ENCODE results near the gene RERE. TPM values are rescaled to one million over a fixed set of nuclear protein-coding genes. Genes with fewer than 3 reads are reported as not detected.
A peak's percentile ranks its signal among the peaks of the same experiment; 100 is the strongest.

Gene RERE
- total RNA-seq, 1 experiment from 2014 or later: 217 TPM

- Histone ChIP-seq H3K9me3 (ENCODE audit: control insufficient read depth, insufficient read depth, low read depth, low read length) (no peaks in the 10 kb centered on the region), H3K27ac (ENCODE audit: low read length) (no peak overlapping the region), H3K27me3 (ENCODE audit: control insufficient read depth, insufficient read depth, low read length) (no peaks in the 10 kb centered on the region), H3K36me3 (ENCODE audit: control insufficient read depth, insufficient read depth, low read length) (no peaks in the 10 kb centered on the region), H3K4me1 (ENCODE audit: control insufficient read depth, insufficient read depth, low read length) (no peaks in the 10 kb centered on the region; the same call in 1 of the 2 replicates), H3K4me3 (ENCODE audit: low read depth in 2 of 2, low read length in 2 of 2) (no peak overlapping the region)
- ChIA-PET POLR2A (interaction anchor here (0.5 kb wide), 1 partner anchor 23 kb away, joined by 3 read pairs; no protein-coding TSS in a partner anchor), CTCF (interaction anchor here (0.6 kb wide), 1 partner anchor 138 kb away, joined by 3 read pairs; no protein-coding TSS in a partner anchor)
- BruUV-seq (replicated peaks): TSS peak; percentile 2
- in situ Hi-C loops (cut with HindIII; ENCODE audit: low pct_unique_long_range_greater_than_20kb, low sequenced_read_pairs) (no loop called here), intact Hi-C loops (cut with micrococcal nuclease; ENCODE audit: unreplicated experiment) (no loop called here)
- DNase-seq (ENCODE audit: low read depth, low spot score) (no peak), ATAC-seq (no peak)
- TF ChIP-seq SIN3A (IDR thresholded peaks at IDR 0.05; ENCODE audit: borderline replicate concordance, insufficient read depth, low read depth, low read length): no peak
- no peak for TF ChIP-seq POLR2AphosphoS5 (IDR thresholded peaks at IDR 0.05; ENCODE audit: low read depth, low read length)
- TF ChIP-seq CTCF (IDR thresholded peaks at IDR 0.05): no peak
- TF ChIP-seq TCF7L2 (IDR thresholded peaks at IDR 0.05; ENCODE audit: low read depth, low read length): no peak
- TF ChIP-seq, protein P1, sequence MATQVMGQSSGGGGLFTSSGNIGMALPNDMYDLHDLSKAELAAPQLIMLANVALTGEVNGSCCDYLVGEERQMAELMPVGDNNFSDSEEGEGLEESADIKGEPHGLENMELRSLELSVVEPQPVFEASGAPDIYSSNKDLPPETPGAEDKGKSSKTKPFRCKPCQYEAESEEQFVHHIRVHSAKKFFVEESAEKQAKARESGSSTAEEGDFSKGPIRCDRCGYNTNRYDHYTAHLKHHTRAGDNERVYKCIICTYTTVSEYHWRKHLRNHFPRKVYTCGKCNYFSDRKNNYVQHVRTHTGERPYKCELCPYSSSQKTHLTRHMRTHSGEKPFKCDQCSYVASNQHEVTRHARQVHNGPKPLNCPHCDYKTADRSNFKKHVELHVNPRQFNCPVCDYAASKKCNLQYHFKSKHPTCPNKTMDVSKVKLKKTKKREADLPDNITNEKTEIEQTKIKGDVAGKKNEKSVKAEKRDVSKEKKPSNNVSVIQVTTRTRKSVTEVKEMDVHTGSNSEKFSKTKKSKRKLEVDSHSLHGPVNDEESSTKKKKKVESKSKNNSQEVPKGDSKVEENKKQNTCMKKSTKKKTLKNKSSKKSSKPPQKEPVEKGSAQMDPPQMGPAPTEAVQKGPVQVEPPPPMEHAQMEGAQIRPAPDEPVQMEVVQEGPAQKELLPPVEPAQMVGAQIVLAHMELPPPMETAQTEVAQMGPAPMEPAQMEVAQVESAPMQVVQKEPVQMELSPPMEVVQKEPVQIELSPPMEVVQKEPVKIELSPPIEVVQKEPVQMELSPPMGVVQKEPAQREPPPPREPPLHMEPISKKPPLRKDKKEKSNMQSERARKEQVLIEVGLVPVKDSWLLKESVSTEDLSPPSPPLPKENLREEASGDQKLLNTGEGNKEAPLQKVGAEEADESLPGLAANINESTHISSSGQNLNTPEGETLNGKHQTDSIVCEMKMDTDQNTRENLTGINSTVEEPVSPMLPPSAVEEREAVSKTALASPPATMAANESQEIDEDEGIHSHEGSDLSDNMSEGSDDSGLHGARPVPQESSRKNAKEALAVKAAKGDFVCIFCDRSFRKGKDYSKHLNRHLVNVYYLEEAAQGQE (IDR thresholded peaks at IDR 0.05; ENCODE audit: insufficient read depth in 1 of 2, low read depth in 2 of 2, low read length in 1 of 2): no peak
These were observed 238.5 kb downstream of the RERE start for GRCh38 chr1:8578936-8579335.

DNA sequence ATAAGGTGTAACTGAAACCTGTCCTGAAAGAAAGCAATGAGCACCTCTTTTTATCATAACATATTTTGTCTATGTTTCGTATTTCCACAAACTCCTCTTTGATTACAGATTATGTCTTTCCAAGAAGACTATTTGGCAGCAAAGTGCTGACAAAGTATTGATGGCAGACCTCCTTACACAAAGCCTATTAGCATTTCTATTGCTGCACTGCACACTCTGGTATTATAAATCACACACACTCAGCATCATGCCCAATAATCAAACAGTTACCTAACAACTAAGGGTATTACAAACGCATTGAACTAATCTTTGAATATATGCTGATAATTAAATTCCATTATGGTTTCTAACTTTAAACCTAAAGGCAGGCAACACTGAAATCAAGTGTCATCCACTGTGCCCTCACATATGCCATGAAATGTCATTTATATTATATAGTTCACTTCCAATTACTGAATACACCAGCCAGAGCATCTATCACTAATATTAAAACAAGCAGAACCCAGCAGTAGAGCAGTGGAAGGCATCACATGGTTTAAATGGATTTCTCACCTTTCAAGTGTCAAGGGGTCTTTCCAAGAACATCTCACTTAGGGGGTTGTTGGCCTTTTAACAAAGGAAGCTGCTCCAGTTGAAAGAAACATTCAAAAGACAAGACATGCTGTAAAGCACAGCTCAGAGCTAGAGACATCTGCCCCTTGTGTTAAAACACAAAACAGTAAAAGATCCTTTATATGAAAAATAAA is 239.1 kb downstream of the RERE start:
- H3K27me3 ChIP-seq (ENCODE audit: control insufficient read depth, insufficient read depth, low read length): no peaks in the 10 kb centered on the region
- H3K36me3 ChIP-seq (ENCODE audit: control insufficient read depth, insufficient read depth, low read length): no peaks in the 10 kb centered on the region
- in situ Hi-C loops (cut with HindIII; ENCODE audit: low pct_unique_long_range_greater_than_20kb, low sequenced_read_pairs) (no loop called here), intact Hi-C loops (cut with micrococcal nuclease; ENCODE audit: unreplicated experiment) (no loop called here)
- no TSS peak for BruUV-seq (replicated peaks)
- TF ChIP-seq, protein P1 (IDR thresholded peaks at IDR 0.05; ENCODE audit: insufficient read depth in 1 of 2, low read depth in 2 of 2, low read length in 1 of 2): no peak
- TF ChIP-seq CTCF (IDR thresholded peaks at IDR 0.05) (no peak), TCF7L2 (IDR thresholded peaks at IDR 0.05; ENCODE audit: low read depth, low read length) (no peak), SIN3A (IDR thresholded peaks at IDR 0.05; ENCODE audit: borderline replicate concordance, insufficient read depth, low read depth, low read length) (no peak)
- CTCF ChIA-PET: interaction anchor here (0.6 kb wide), 1 partner anchor 40 kb away, joined by 3 read pairs; no protein-coding TSS in a partner anchor
- H3K4me1 ChIP-seq (ENCODE audit: control insufficient read depth, insufficient read depth, low read length): no peaks in the 10 kb centered on the region; the same call in 1 of the 2 replicates
- no peak overlapping the region for H3K27ac ChIP-seq (ENCODE audit: low read length)
- no peak overlapping the region for H3K4me3 ChIP-seq (ENCODE audit: low read depth in 2 of 2, low read length in 2 of 2)
- POLR2A ChIA-PET: interaction anchor here (0.5 kb wide), 1 partner anchor 24 kb away, joined by 3 read pairs; no protein-coding TSS in a partner anchor
- no peaks in the 10 kb centered on the region for H3K9me3 ChIP-seq (ENCODE audit: control insufficient read depth, insufficient read depth, low read depth, low read length)
- DNase-seq (ENCODE audit: low read depth, low spot score) (no peak), ATAC-seq (no peak)

All from Panc1 (cell line).